Naive thymus-derived CD4-positive, alpha-beta T cell (primary cell): ENCODE data around the gene IRAK1. TPM values are rescaled to one million over a fixed set of nuclear protein-coding genes. Genes with fewer than 3 reads are reported as not detected.
A peak's percentile ranks its signal among the peaks of the same experiment; 100 is the strongest.

Source experiments
- ATAC-seq: fragments of 150-1000 bp; cut with Tn5 transposase; 2 replicates; pipeline ENCODE4 v1.10.0; 2021; ENCODE audit warnings: mild to moderate bottlenecking, moderate library complexity
- CTCF ChIA-PET: fragments of 350-600 bp; sonication (Branson Sonifier 250); formaldehyde crosslinking; loops from one replicate; lab custom pipeline; 2021; ENCODE audit warnings: antibody characterized with exemption; lab: Charles Lee
- POLR2A ChIA-PET: fragments of 350-600 bp; sonication (Branson Sonifier 250); formaldehyde crosslinking; loops from one replicate; lab custom pipeline; 2021; ENCODE audit warnings: antibody characterized with exemption, inconsistent platforms; lab: Charles Lee
- DNase-seq, 9 donors: peaks; one replicate each; pipeline versions ENCODE4 v3.0.0 to v3.0.0-alpha.2; 2020 to 2022; ENCODE audit warnings: mixed read lengths in 1 of 9
- H3K27ac ChIP-seq: one replicate; pipeline ENCODE4 v1.7.0; 2013; ENCODE audit warnings: mild to moderate bottlenecking, low read depth, low read length, moderate library complexity
- H3K27me3 ChIP-seq, 2 donors: one replicate each; pipeline ENCODE4 v1.7.0; 2013; ENCODE audit warnings: low read length in 2 of 2, mild to moderate bottlenecking in 2 of 2, moderate library complexity in 2 of 2; ENCODE audit not compliant: control insufficient read depth in 2 of 2, insufficient read depth in 2 of 2
- H3K36me3 ChIP-seq, 3 experiments: 1 replicate in 2 of 3; 2 replicates in 1 of 3; pipeline ENCODE4 v1.7.0; 2013; ENCODE audit warnings: low read length in 3 of 3, mild to moderate bottlenecking in 3 of 3, moderate library complexity in 1 of 3; ENCODE audit not compliant: insufficient read depth in 3 of 3, control insufficient read depth in 2 of 3
- H3K4me1 ChIP-seq, 2 donors: one replicate each; pipeline ENCODE4 v1.7.0; 2013; ENCODE audit warnings: low read length in 2 of 2, mild to moderate bottlenecking in 2 of 2, moderate library complexity in 1 of 2; ENCODE audit not compliant: control insufficient read depth in 2 of 2, insufficient read depth in 2 of 2
- H3K4me3 ChIP-seq: 2 replicates; pipeline ENCODE4 v1.7.0; 2013; ENCODE audit warnings: mild to moderate bottlenecking, low read length
- H3K9me3 ChIP-seq, 3 experiments: 1 replicate in 2 of 3; 2 replicates in 1 of 3; pipeline ENCODE4 v1.7.0; 2013; ENCODE audit warnings: low read length in 3 of 3; ENCODE audit not compliant: control insufficient read depth in 2 of 3
- H3K27ac Mint-ChIP-seq, 9 donors: one replicate each; pipeline ENCODE4 v1.8.0; 2020 to 2022; ENCODE audit warnings: mixed read lengths in 9 of 9, mild to moderate bottlenecking in 8 of 9, moderate library complexity in 5 of 9, inconsistent platforms in 2 of 9
- H3K27me3 Mint-ChIP-seq, 5 donors: one replicate each; pipeline ENCODE4 v1.8.0; 2021 to 2022; ENCODE audit warnings: mixed read lengths in 5 of 5, mild to moderate bottlenecking in 1 of 5
- H3K36me3 Mint-ChIP-seq, 5 donors: one replicate each; pipeline ENCODE4 v1.8.0; 2020 to 2022; ENCODE audit warnings: mixed read lengths in 5 of 5, mild to moderate bottlenecking in 3 of 5, inconsistent platforms in 1 of 5
- H3K4me1 Mint-ChIP-seq, 7 donors: one replicate each; pipeline ENCODE4 v1.8.0; 2020 to 2022; ENCODE audit warnings: mixed read lengths in 7 of 7, mild to moderate bottlenecking in 3 of 7, inconsistent platforms in 1 of 7
- H3K4me3 Mint-ChIP-seq, 10 donors: one replicate each; pipeline ENCODE4 v1.8.0; 2020 to 2022; ENCODE audit warnings: mild to moderate bottlenecking in 10 of 10, mixed read lengths in 10 of 10, moderate library complexity in 6 of 10, inconsistent platforms in 2 of 10
- H3K9me3 Mint-ChIP-seq, 11 donors: one replicate each; pipeline ENCODE4 v1.8.0; 2020 to 2022; ENCODE audit warnings: mixed read lengths in 11 of 11, mild to moderate bottlenecking in 4 of 11, inconsistent platforms in 1 of 11, moderate library complexity in 1 of 11
- intact Hi-C, 2 donors: fragments of 100-400 bp; cut with micrococcal nuclease; formaldehyde crosslinking; loops; one replicate each; pipeline ENCODE4 v1.15.1; 2023
- polyA plus RNA-seq, 2 donors: library from polyadenylated mRNA; unstranded; fragments of 300-500 nt; fragmentation: Illumina TruSeq; gene quantifications; one replicate each; pipeline ENCODE4 v1.2.3, GENCODE V29; 2021
- total RNA-seq, 6 experiments: library from RNA in 5 of 6; stranded (reverse) in 5 of 6; gene quantifications; 1 replicate in 5 of 6; 2 replicates in 1 of 6; pipeline ENCODE4 v1.2.3 and lab custom pipeline; 2021 to 2026

IRAK1 gene
- total RNA-seq = 100 to 1,000 TPM in 2 of 5 experiments, 10 to 100 TPM in 3; 50.6 to 120 (median 61.6) TPM
- 10 to 100 TPM; 20.0 to 47.2 TPM for polyA plus RNA-seq
- total RNA-seq (lab: John Stamatoyannopoulos, UW) = 56.9 reads per million, percentile 74 among the genes with 10 or more reads in this experiment

DNA sequence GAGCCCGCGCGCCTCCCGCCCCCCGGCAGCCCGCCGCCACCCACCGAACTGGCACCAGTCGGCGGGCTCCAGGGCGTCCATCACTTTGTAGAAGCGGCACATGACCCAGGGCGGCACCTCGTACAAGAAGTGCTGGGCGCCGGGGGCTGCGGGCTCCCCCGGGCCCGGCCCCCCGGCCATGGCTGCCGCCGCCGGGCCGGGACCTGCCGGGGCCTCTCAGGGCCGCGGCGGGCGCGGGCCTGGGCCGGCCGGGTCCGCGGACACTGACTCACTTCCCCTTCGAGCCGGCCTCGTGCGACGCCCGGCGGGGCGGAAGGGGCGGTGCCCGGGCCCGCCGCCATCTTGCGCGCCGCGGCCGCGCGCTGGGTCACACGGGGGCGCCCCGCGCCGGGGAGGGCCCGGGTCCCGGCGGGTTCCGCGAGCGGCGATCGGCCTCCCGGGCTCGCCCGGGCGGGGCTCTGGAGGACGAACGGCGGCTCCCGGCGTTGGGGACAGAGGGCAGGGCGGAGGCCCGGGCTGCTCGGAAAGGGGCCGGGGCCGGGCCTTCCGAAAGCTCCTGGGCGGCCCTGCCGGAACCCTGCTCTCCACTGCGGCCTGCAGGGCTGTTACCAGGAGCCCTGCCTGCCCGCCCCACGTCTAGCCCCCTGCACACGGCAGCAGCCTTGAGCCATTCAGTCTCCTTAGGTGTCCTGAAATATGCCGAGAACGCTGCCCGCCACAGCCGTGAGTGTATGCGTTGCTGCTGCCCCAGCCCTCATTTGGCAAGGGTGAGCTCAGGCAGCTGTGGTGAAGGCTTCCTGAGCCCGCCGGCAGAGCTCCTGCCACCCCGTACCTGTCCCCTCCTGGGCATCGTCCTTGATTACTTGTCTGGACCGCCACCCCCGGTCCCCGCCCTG is at the start of gene IRAK1:
Gene IRAK1, minus strand, starts transcription at position 270 of the 896 bp plus-strand sequence. Its CDS starts 90 bp downstream, at position 180.
- H3K36me3 ChIP-seq = peaks cover 0 to 17% (median 0%) of the 10 kb centered on the region in 3 experiments
- H3K27ac Mint-ChIP-seq = peak within 1 kb of the TSS; percentile 85 to 97 (median 92)
- H3K4me3 Mint-ChIP-seq = peak within 1 kb of the TSS; percentile 83 to 93 (median 88)
- CTCF ChIA-PET = interaction anchor here (0.6 kb wide), 1 partner anchor 70 kb away, joined by 5 read pairs; no protein-coding TSS in a partner anchor
- POLR2A ChIA-PET = interaction anchor here (0.7 to 2.8 kb wide), 11 partner anchors 9 to 104 kb away, joined by 3 to 14 read pairs (median 6); partner anchors contain the start of genes ARHGAP4 and HCFC1
- DNase-seq (peak; percentile 20 to 77 (median 42)), ATAC-seq (peak; percentile 89)
- peaks cover 0 to 17% (median 11%) of the 10 kb centered on the region in 7 donors for H3K4me1 Mint-ChIP-seq
- peak within 1 kb of the TSS; percentile 85 for H3K27ac ChIP-seq
- H3K4me1 ChIP-seq = peaks cover 4 to 6% of the 10 kb centered on the region in 2 donors
- intact Hi-C loops = loop anchor here in 1 of 2 donors (2.0 to 5.0 kb wide), 2 partner anchors 47 to 77 kb away; partner anchors contain the start of genes MECP2 and TMEM187
- peak within 1 kb of the TSS; percentile 52 for H3K4me3 ChIP-seq
- H3K36me3 Mint-ChIP-seq = peaks cover 0 to 10% (median 0%) of the 10 kb centered on the region in 5 donors
- H3K9me3 Mint-ChIP-seq = no peaks in the 10 kb centered on the region
- H3K27me3 Mint-ChIP-seq = no peaks in the 10 kb centered on the region
- H3K27me3 ChIP-seq = no peaks in the 10 kb centered on the region
- no peaks in the 10 kb centered on the region for H3K9me3 ChIP-seq

DNA sequence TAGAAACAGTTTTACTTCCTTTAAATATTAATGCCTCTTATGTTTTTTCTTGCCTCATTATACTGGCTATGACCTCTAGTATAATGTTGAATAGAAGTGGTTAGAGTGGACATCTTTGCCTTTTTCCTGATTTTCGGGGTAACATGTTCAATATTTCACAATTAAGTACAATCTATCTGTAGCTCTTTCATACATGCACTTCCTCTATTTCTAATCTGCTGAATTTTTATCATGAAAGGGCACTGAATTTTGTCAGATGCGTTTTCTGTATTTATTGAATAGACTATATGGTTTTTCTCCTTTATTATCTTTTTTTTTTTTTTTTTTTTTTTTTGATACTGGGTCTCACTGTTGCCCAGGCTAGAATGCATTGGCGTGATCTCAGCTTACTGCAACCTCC is 48.9 kb upstream of the IRAK1 start:
- ATAC-seq = no peak
- Histone ChIP-seq H3K27me3 (no peaks in the 10 kb centered on the region), H3K9me3 (no peaks in the 10 kb centered on the region), H3K36me3 (no peaks in the 10 kb centered on the region), H3K4me3 (no peak overlapping the region), H3K4me1 (peaks cover 12 to 14% of the 10 kb centered on the region in 2 donors), H3K27ac (no peak overlapping the region)
- CTCF ChIA-PET = no interaction called here
- Mint-ChIP-seq H3K4me3 (peak overlapping the region in 3 of 10 donors; percentile 10 to 34 (median 30)), H3K27ac (peak overlapping the region in 1 of 9 donors; percentile 23), H3K36me3 (no peaks in the 10 kb centered on the region), H3K27me3 (no peaks in the 10 kb centered on the region), H3K4me1 (peaks cover 14 to 75% (median 55%) of the 10 kb centered on the region in 7 donors), H3K9me3 (no peaks in the 10 kb centered on the region)
- POLR2A ChIA-PET = interaction anchor here (0.6 kb wide), 1 partner anchor 262 kb away, joined by 3 read pairs; no protein-coding TSS in a partner anchor
- DNase-seq = no peak
- intact Hi-C loops = no loop called here

DNA sequence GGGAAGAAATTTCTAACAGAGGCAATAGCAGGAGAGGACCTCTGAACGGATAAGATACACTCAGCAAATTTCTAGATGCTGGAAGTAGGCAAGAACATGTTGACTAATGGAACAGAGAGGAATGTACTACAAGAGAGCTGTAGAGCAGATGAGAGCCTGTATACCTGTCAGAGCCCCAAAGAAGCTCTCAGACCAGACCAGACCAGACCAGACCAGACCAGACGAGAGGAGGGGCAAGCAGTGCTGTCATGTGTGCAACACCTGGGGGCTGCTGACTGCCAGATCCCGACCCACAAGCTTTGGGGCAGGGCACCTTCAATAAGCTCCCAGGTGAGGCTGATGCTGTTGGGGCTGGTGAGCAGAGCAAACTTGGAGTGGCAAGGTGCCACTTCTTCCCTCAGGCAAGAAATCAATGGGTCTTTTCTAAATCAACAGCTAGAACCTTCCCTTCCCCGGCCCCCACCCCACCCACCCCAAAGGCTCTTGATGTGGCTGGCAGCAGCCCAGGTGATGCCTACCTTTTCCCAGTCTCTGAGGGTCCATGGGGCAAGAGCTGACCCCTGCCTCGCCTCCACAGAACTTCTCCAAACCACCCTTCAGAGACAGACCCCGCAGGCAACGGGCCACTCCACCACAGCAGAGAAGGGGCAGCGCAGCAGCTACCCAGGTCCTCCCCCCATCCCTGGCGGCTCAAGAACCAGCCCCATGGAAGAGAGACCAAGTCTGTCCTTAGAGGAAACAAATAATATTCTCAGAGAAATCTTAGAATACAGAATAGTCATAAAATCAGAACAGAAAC is 45.1 kb upstream of the IRAK1 start:
- DNase-seq = no peak
- H3K36me3 Mint-ChIP-seq = no peaks in the 10 kb centered on the region
- H3K36me3 ChIP-seq = no peaks in the 10 kb centered on the region
- H3K4me3 Mint-ChIP-seq = peak overlapping the region in 8 of 10 donors; percentile 5 to 67 (median 46)
- no peaks in the 10 kb centered on the region for H3K27me3 Mint-ChIP-seq
- H3K27me3 ChIP-seq = no peaks in the 10 kb centered on the region
- intact Hi-C loops = no loop called here
- ChIA-PET POLR2A (no interaction called here), CTCF (no interaction called here)
- peak overlapping the region in 8 of 9 donors; percentile 59 to 89 (median 80) for H3K27ac Mint-ChIP-seq
- H3K4me3 ChIP-seq = no peak overlapping the region
- ATAC-seq = no peak
- peak overlapping the region; percentile 44 for H3K27ac ChIP-seq
- H3K9me3 ChIP-seq = no peaks in the 10 kb centered on the region
- H3K4me1 ChIP-seq = peaks cover 10 to 16% of the 10 kb centered on the region in 2 donors
- peaks cover 34 to 81% (median 61%) of the 10 kb centered on the region in 7 donors for H3K4me1 Mint-ChIP-seq
- H3K9me3 Mint-ChIP-seq = peaks cover 0 to 3% (median 0%) of the 10 kb centered on the region in 11 donors

DNA sequence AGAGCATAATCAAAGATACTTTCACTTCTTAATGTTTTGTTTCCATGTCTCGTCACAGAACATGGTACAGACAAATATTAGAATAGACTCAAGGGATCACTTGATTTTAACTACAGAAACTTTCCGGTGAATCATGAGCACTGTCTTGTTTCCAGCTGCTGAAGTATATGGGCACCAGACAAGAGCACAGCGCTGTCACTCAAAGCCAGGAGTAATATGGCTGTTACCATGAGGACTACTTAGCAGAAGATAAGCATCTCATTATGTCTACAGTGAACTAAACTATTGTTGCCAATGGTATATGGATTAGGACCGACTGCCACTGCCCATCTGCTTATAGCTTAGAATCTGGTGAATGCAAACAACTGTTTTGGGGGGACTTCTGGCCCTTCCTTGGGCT is 43.5 kb upstream of the IRAK1 start:
- Histone ChIP-seq H3K27me3 (no peaks in the 10 kb centered on the region), H3K36me3 (peaks cover 0 to 3% (median 0%) of the 10 kb centered on the region in 3 experiments), H3K4me3 (no peak overlapping the region), H3K27ac (peak overlapping the region; percentile 44), H3K4me1 (peaks cover 10 to 20% of the 10 kb centered on the region in 2 donors), H3K9me3 (no peaks in the 10 kb centered on the region)
- no peaks in the 10 kb centered on the region for H3K27me3 Mint-ChIP-seq
- intact Hi-C loops = no loop called here
- H3K36me3 Mint-ChIP-seq = peaks cover 0 to 9% (median 0%) of the 10 kb centered on the region in 5 donors
- peak in 1 of 9 donors; percentile 17 for DNase-seq
- ATAC-seq = no peak
- peak overlapping the region in 8 of 9 donors; percentile 39 to 89 (median 60) for H3K27ac Mint-ChIP-seq
- ChIA-PET POLR2A (no interaction called here), CTCF (no interaction called here)
- peaks cover 0 to 3% (median 0%) of the 10 kb centered on the region in 11 donors for H3K9me3 Mint-ChIP-seq
- peak overlapping the region in 5 of 10 donors; percentile 21 to 51 (median 29) for H3K4me3 Mint-ChIP-seq
- H3K4me1 Mint-ChIP-seq = peaks cover 43 to 88% (median 72%) of the 10 kb centered on the region in 7 donors

DNA sequence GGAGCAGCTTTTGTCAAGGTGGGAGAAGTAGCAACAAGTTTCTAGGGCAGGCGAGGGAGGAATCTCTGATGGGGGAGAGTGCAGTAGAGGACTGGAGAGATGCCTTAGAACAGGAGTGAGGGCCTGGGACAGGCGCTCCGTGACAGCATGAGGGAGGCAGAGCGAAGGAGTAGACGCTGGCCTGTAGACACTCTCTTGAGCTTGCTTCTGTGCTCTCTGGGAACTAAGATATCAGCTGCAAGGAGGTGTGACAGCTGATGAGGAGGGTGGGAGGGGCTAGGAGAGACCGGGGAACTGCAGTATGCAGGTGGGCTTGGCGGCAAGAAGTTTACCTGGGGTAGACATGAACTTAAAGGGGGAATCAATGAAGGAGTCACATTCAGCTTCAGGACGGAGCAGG is 42.1 kb upstream of the IRAK1 start:
- ATAC-seq = no peak

More for the DNA sequence above, 42.1 kb upstream of the IRAK1 start:
- Mint-ChIP-seq H3K36me3 (peaks cover 0 to 15% (median 0%) of the 10 kb centered on the region in 5 donors), H3K4me3 (peak overlapping the region in 6 of 10 donors; percentile 14 to 77 (median 58)), H3K4me1 (peaks cover 51 to 89% (median 80%) of the 10 kb centered on the region in 7 donors), H3K27ac (peak overlapping the region in 8 of 9 donors; percentile 11 to 89 (median 76)), H3K27me3 (no peaks in the 10 kb centered on the region), H3K9me3 (peaks cover 0 to 3% (median 0%) of the 10 kb centered on the region in 11 donors)
- intact Hi-C loops = no loop called here
- POLR2A ChIA-PET = no interaction called here
- Histone ChIP-seq H3K27me3 (no peaks in the 10 kb centered on the region), H3K4me3 (no peak overlapping the region), H3K27ac (peak overlapping the region; percentile 26), H3K4me1 (peaks cover 10 to 30% of the 10 kb centered on the region in 2 donors), H3K9me3 (no peaks in the 10 kb centered on the region), H3K36me3 (peaks cover 0 to 4% (median 0%) of the 10 kb centered on the region in 3 experiments)
- no peak for DNase-seq
- CTCF ChIA-PET = no interaction called here
